ENCODE measurements around the gene TFPT.
A peak's percentile ranks its signal among the peaks of the same experiment; 100 is the strongest.
"Not testable (repeated sequence)": the region's sequence is repeated elsewhere in the genome, so short reads cannot be mapped to it uniquely, and the experiment has no call there.

Gene TFPT

DNA sequence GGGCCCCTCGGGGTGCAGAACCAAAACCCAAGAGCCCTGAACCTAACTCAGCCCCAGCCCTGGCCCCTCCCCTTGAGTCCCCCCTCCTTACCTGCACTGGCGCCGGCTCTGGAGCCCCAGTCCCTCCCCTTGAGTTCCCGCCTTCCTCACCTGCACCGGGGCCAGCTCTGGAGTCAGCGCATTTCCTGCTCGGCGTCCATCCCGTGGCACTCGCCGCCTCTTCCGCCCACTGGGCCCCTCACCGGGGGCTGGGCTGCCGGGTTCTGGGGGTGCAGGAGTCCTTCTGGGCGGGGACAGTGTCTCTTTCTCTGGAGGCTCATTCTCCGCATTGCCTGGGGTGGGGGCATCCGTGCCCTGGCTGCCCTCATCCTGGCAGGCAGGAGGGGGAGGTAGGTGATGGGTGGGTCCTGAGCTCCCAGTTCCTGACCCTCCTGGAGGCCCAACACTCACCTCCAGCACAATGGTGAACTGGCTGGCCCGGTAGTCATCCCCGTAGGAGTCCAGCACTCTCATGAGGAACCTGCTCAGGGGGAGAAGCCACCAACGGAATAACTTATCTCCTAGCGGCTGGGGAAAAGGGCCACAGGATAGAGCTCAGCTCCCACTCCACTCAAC is 7.5 kb downstream of the TFPT start:
- no peak for DNase-seq (ENCODE audit: low spot score)
- ChIA-PET POLR2A (ENCODE audit: low non-redundant PET) (no interaction called here), CTCF (interaction anchor here (0.6 kb wide), 1 partner anchor 200 kb away, joined by 5 read pairs; no protein-coding TSS in a partner anchor)
- TF ChIP-seq, protein P1, sequence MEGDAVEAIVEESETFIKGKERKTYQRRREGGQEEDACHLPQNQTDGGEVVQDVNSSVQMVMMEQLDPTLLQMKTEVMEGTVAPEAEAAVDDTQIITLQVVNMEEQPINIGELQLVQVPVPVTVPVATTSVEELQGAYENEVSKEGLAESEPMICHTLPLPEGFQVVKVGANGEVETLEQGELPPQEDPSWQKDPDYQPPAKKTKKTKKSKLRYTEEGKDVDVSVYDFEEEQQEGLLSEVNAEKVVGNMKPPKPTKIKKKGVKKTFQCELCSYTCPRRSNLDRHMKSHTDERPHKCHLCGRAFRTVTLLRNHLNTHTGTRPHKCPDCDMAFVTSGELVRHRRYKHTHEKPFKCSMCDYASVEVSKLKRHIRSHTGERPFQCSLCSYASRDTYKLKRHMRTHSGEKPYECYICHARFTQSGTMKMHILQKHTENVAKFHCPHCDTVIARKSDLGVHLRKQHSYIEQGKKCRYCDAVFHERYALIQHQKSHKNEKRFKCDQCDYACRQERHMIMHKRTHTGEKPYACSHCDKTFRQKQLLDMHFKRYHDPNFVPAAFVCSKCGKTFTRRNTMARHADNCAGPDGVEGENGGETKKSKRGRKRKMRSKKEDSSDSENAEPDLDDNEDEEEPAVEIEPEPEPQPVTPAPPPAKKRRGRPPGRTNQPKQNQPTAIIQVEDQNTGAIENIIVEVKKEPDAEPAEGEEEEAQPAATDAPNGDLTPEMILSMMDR (conservative IDR thresholded peaks at IDR 0.05; ENCODE audit: low read depth): no peak
- H3K27ac ChIP-seq: peak overlapping the region; percentile 16

DNA sequence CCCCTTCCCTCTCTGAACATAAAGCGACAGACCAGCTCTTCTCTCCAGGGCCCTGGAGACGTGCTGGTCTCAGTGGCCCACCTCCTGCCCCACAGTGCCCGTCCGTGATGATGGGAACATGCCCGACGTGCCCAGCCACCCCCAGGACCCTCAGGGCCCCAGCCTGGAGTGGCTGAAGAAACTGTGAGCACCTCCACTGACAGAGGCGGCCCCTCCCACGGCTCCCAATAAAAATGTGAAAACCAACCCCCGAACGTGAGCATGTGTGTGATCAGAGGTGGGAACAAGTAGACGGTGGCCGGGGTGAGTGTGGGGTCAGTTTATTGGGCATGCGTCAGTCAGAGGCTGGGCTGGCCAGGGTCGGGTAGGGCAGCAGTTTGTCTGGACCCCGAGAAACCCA is 8.7 kb downstream of the TFPT start:
- H3K27ac ChIP-seq: peak overlapping the region; percentile 16
- no peak for DNase-seq (ENCODE audit: low spot score)
- POLR2A ChIA-PET (ENCODE audit: low non-redundant PET): interaction anchor here (0.6 kb wide), 1 partner anchor 11 kb away, joined by 5 read pairs; no protein-coding TSS in a partner anchor
- TF ChIP-seq, protein P1 (conservative IDR thresholded peaks at IDR 0.05; ENCODE audit: low read depth): no peak
- CTCF ChIA-PET: no interaction called here

DNA sequence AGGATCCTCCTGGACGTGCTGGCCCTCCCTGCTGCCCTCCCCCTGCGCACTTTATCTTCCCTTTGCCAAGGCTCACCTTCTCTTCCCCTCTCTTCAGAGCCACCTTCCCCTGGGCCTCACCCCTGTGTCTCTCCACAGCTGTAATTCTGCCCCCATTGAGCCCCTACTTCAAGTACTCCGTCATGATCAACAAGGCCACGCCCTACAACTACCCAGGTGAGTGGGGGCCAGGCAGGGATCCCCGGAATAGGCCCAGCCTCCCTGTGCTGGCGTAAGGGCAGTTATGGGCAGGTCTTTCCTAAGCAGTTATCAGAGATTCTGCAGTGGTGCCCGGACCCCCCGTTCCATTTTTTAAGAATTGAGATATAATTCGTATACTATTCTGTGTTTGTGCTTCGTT is 9.7 kb downstream of the TFPT start:
- POLR2A ChIA-PET (ENCODE audit: low non-redundant PET): no interaction called here
- DNase-seq (ENCODE audit: low spot score): no peak
- TF ChIP-seq, protein P1 (conservative IDR thresholded peaks at IDR 0.05; ENCODE audit: low read depth): no peak
- H3K27ac ChIP-seq: no peak overlapping the region; the same call in 1 of the 2 replicates
- CTCF ChIA-PET: interaction anchor here (0.7 kb wide), 1 partner anchor 24 kb away, joined by 3 read pairs; no protein-coding TSS in a partner anchor

DNA sequence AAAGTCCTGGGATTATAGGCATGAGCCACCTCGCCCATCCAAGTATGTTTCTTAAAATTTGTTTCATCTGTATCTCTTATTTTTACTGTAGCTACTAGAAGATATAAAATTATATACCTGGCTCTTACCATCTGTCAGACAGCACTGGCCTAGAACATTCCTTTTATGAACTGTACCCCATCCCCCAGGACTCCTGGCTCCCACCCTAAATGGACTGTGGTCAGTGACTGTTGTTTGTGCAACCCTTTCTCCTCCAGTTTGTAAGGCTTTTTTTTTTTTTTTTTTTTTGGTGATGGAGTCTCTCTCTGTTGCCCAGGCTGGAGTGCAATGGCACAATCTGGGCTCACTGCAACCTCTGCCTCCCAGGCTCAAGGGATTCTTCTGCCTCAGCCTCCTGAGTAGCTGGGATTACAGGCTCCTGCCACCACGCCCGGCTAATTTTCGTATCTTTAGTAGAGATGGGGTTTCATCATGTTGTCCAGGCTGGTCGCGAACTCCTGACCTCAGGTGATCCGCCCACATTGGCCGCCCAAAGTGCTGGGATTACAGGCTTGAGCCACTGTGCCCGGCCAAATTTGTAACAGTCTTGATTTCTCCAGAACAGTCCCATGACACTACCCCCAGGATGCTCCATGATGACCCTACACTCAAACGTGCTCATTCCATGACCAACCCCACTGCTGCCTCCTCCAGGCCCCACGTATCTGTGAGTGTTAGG is 10.3 kb downstream of the TFPT start:
- TF ChIP-seq, protein P1 (conservative IDR thresholded peaks at IDR 0.05; ENCODE audit: low read depth): no peak
- CTCF ChIA-PET: no interaction called here
- POLR2A ChIA-PET (ENCODE audit: low non-redundant PET): no interaction called here
- no peak for DNase-seq (ENCODE audit: low spot score)
- no peak overlapping the region; the same call in 1 of the 2 replicates for H3K27ac ChIP-seq

DNA sequence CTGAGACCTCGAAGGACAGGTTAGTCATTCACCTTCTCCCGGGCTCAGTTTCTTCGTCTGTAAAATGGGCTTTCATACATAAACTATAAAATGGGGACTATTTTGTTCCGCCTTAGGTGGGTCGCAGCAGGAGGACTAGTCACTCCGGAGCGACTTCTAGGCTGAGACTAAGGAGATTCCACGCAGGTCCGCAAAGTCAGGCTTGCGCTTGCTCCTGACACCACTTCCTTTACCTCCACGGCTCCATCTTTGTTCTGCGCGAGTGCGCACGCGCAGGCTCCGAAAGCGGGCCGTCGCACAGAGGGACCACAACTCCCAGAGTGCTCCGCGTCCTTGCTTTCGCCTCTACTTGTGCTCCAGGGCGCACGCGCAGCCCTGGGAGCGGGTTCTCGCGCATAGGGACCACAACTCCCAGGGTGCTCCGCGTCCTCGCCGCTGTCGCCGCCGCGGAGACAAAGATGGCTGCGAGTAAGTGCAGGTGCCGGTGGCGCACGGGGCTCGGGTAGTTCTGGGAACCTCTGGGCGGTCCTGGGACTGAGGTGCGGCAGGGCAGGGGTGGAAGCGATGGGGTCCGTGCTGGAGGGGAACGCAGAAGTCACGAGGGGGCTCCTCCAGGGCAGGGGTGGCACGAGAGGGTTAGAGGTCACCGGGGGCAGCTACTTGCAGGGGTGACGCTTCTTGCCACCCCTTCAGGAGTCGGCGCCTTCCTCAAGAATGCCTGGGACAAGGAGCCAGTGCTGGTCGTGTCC is 12.9 kb downstream of the TFPT start, which contains the start of gene NDUFA3:
Gene NDUFA3, plus strand, starts transcription at position 435 of the 749 bp plus-strand sequence. Its CDS starts 24 bp downstream, at position 459.
- TF ChIP-seq, protein P1 (conservative IDR thresholded peaks at IDR 0.05; ENCODE audit: low read depth): no peak
- ChIA-PET CTCF (no interaction called here), POLR2A (ENCODE audit: low non-redundant PET) (no interaction called here)
- peak within 1 kb of the TSS; percentile 65 for H3K27ac ChIP-seq
- DNase-seq (ENCODE audit: low spot score): peak; percentile 98

DNA sequence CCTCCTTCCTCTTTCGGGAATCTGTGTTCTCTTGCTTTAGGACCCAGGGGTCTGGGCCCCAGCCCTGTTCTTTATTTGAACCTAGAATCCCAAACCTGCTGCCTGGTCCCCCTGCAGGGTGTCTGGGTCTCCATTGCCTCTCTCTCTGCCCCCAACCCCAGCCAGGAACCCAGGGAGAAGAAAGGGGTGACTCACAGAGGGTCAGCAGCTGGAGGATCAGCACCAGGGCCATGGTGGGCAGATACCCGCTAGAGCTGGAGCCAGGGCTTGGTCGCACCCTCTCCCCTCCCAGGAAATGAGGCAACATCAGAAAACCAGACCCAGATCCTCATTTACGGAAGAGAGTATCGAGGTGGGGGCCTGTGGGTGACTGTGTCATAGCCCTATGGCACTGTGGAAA is 14.9 kb downstream of the TFPT start, which contains the start of gene OSCAR:
Gene OSCAR, minus strand, starts transcription at position 243 of the 400 bp plus-strand sequence. Its CDS starts 11 bp downstream, at position 232.
- ChIA-PET CTCF (no interaction called here), POLR2A (ENCODE audit: low non-redundant PET) (no interaction called here)
- TF ChIP-seq, protein P1 (conservative IDR thresholded peaks at IDR 0.05; ENCODE audit: low read depth): no peak
- DNase-seq (ENCODE audit: low spot score): no peak
- peak within 1 kb of the TSS; percentile 65 for H3K27ac ChIP-seq

DNA sequence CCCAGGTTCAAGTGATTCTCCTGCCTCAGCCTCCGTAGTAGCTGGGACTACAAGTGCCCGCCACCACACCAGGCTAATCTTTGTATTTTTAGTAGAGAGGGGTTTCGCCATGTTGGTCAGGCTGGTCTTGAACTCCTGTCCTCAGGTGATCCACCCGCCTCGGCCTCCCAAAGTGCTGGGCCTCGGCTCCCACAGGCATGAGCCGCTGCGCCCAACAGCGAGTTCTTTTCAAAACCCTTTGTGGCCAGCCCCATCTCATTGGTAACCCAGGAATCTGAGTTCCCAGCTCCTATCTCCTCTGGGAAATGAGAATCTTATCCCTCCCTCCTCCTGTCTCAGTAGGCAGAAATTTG is 15.6 kb downstream of the TFPT start:
- H3K27ac ChIP-seq: peak overlapping the region; percentile 54
- DNase-seq (ENCODE audit: low spot score); POLR2A ChIA-PET (ENCODE audit: low non-redundant PET); CTCF ChIA-PET: not testable (repeated sequence)

All from RWPE1 (cell line).